ENCODE results near the gene LUZP2. TPM values are rescaled to one million over a fixed set of nuclear protein-coding genes. Genes with fewer than 3 reads are reported as not detected.

The LUZP2 gene
- total and polyA plus RNA-seq, 9 of the 15 experiments (the other 6 are each of a cell fraction or from before 2014, with no cell fraction given) = not detected

DNA sequence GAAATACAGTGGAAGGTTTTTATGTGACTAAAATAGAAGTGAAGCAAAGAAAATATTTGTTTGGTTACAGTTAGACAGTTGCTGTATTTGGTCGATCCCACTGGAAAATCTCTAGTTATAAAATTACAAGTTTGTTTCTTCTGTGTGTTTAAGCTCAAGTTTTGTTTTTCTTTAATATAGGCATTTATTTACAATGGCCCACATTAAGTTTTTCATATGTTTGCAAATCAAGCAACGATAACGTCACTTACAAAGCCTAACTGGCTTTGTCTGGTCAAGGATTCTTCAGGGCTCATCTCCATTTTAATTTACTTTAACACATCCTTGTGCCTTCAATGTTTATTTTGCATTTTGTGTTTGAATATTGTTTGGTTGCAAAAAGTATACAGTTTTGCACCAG lies 270.6 kb downstream of the LUZP2 start:
- Histone ChIP-seq H3K4me1 (replicated peaks in 1 of 2; ENCODE audit: control insufficient read depth in 2 of 2, insufficient read depth in 2 of 2, low read length in 2 of 2) (no peaks in the 10 kb centered on the region), H3K4me3 (no peak overlapping the region), H3K36me3 (ENCODE audit: control insufficient read depth, insufficient read depth, low read length) (no peaks in the 10 kb centered on the region), H3K9ac (ENCODE audit: insufficient read depth in 1 of 2, low read depth in 2 of 2, low read length in 2 of 2) (no peak overlapping the region), H3K9me1 (ENCODE audit: control insufficient read depth, insufficient read depth, low read length) (no peaks in the 10 kb centered on the region), H3K79me2 (ENCODE audit: control insufficient read depth, insufficient read depth, low read length) (no peaks in the 10 kb centered on the region), H3K4me2 (ENCODE audit: insufficient read depth, low read length) (no peak overlapping the region), H2AFZ (ENCODE audit: low read depth, low read length) (no peak overlapping the region), H4K20me1 (replicated peaks; ENCODE audit: control insufficient read depth, insufficient read depth, low read length) (no peaks in the 10 kb centered on the region), H3K27me3 (ENCODE audit: control insufficient read depth in 2 of 2, insufficient read depth in 2 of 2, low read length in 2 of 2) (no peaks in the 10 kb centered on the region), H3K27ac (ENCODE audit: extremely low read depth, low read depth, low read length) (no peak overlapping the region), H3K9me3 (replicated peaks; ENCODE audit: control insufficient read depth, insufficient read depth, low read depth, low read length) (no peaks in the 10 kb centered on the region)
- ChIA-PET POLR2A (no interaction called here), CTCF (ENCODE audit: low intra/inter-chr PET ratio) (no interaction called here)
- in situ Hi-C loops (cut with MboI) = no loop called here
- intact Hi-C loops (cut with micrococcal nuclease) = no loop called here
- ATAC-seq = no peak
- no TSS peak for BruUV-seq (replicated peaks)
- no peak for TF ChIP-seq ZC3H11A (IDR thresholded peaks at IDR 0.05; ENCODE audit: low read depth, low read length)
- TF ChIP-seq SLC30A9 (CRISPR knock-in tag; IDR thresholded peaks at IDR 0.05) = no peak
- no peak for TF ChIP-seq ARID3B (CRISPR knock-in tag; IDR thresholded peaks at IDR 0.05; ENCODE audit: borderline replicate concordance)
- TF ChIP-seq OTX1 (CRISPR knock-in tag; IDR thresholded peaks at IDR 0.05) = no peak
- no peak for TF ChIP-seq ZFPM2 (CRISPR knock-in tag; IDR thresholded peaks at IDR 0.05)
- TF ChIP-seq ZNF274 (IDR thresholded peaks at IDR 0.05; ENCODE audit: borderline replicate concordance, low read depth, low read length) = no peak
- TF ChIP-seq MEF2A (IDR thresholded peaks at IDR 0.05; ENCODE audit: control insufficient read depth, low read depth, low read length) = no peak
- TF ChIP-seq RBM39 (optimal IDR thresholded peaks at IDR 0.05; ENCODE audit: low read depth, low read length) = no peak
- TF ChIP-seq ZNF280B (CRISPR knock-in tag; IDR thresholded peaks at IDR 0.05) = no peak
- FAIRE-seq = no peak
- DNase-seq (ENCODE audit: extremely low read depth in 1 of 4, low spot score in 3 of 4) = no peak
- 0% methylated on average over 3 of the region's 3 CpGs for WGBS (ENCODE audit: insufficient coverage, low coverage, missing lambda C conversion rate)
